Upper lobe of left lung (tissue), 6 donors: Measurements from ENCODE around the gene OPN1SW. TPM values are rescaled to one million over a fixed set of nuclear protein-coding genes. Genes with fewer than 3 reads are reported as not detected.

Experiments
- ATAC-seq, 2 donors: fragments of 200-7000 bp; cut with Tn5 transposase; one replicate each; pipeline ENCODE4 v1.9.1; 2022; ENCODE audit warnings: mild to moderate bottlenecking in 2 of 2, moderate library complexity in 2 of 2; ENCODE audit not compliant: low FRiP score in 2 of 2
- DNase-seq, 2 donors: peaks; one replicate each; pipeline ENCODE4 v3.0.0-alpha.2; 2019 to 2020
- H3K27ac ChIP-seq, 4 donors: fragments of 200-600 bp; sonication (generic); one replicate each; pipeline ENCODE4 v1.5.1; 2016 to 2019
- H3K27me3 ChIP-seq, 4 donors: fragments of 200-600 bp; sonication (generic); one replicate each; pipeline ENCODE4 v1.5.1; 2017 to 2019
- H3K36me3 ChIP-seq, 4 donors: fragments of 200-600 bp; sonication (generic); one replicate each; pipeline ENCODE4 v1.5.1; 2016 to 2019
- H3K4me1 ChIP-seq, 4 donors: fragments of 200-600 bp; sonication (generic); one replicate each; pipeline ENCODE4 v1.5.1; 2018 to 2019
- H3K4me3 ChIP-seq, 4 donors: fragments of 200-600 bp; sonication (generic); one replicate each; pipeline ENCODE4 v1.5.1; 2017 to 2019; ENCODE audit warnings: mild to moderate bottlenecking in 2 of 4, moderate library complexity in 1 of 4
- H3K9me3 ChIP-seq, 4 donors: fragments of 200-600 bp; sonication (generic); one replicate each; pipeline ENCODE4 v1.5.1; 2018 to 2019
- EP300 ChIP-seq, 4 donors: sonication (generic); formaldehyde crosslinking; IDR thresholded peaks; one replicate each; pipeline ENCODE4 v1.5.1; 2017; ENCODE audit warnings: antibody characterized with exemption in 4 of 4, control low read depth in 2 of 4
- POLR2A ChIP-seq, 4 donors: fragments of 450-650 bp; IDR thresholded peaks; one replicate each; pipeline ENCODE4 v1.5.1; 2016 to 2017; ENCODE audit warnings: antibody characterized with exemption in 4 of 4, mild to moderate bottlenecking in 2 of 4
- POLR2AphosphoS5 ChIP-seq, 2 donors: sonication (generic); formaldehyde crosslinking; IDR thresholded peaks; one replicate each; pipeline ENCODE4 v1.5.1; 2017; ENCODE audit warnings: antibody characterized with exemption in 2 of 2
- WGBS, 2 donors: methylation state at CpG; one replicate each; pipeline ENCODE4 v1.1.5; 2017 to 2018; 5-methylcytosine and 5-hydroxymethylcytosine counted together
- total RNA-seq, 6 donors: library from RNA; depleted of rRNA in 4 of 6; stranded (reverse); fragments of >200 nt in 4 of 6; gene quantifications; one replicate each; pipeline versions ENCODE4 v1.1.0 to v1.2.1, GENCODE V29; 2016 to 2021
- TF ChIP-seq, protein P1 (sequence below), 6 experiments: fragments of 450-650 bp in 4 of 6; fragments of 200-600 bp in 2 of 6; sonication (generic) in 2 of 6; IDR thresholded peaks; one replicate each; pipeline ENCODE4 v1.5.1; 2016 to 2019; ENCODE audit warnings: antibody characterized with exemption in 6 of 6
- donor health status: DM: no; HTN: no; CAD: no; lungs with moderate emphysema.
- donor health status: DM: no; HTN: yes; CAD: no; lungs with severe emphysema.

The OPN1SW gene
- total RNA-seq, 6 donors from 2014 or later, result not detected

DNA sequence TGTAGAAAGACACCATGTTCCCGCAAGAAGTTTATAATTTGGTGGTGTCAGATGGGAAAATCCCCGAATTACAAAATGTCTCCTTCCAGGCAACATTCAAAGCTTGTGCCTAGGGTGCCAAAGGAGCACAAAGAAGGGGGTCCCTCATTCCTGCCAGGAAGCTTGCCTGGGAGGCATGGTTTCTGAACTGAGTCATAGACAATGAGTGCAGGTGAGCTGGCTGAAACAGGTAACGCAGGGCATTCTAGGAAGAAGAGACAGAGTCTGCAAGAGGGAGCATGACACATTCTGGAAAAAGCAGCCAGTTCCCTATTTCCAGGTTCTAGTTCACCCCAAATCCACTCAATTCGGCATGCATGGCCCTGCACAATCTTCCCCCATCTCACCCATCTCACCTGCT, 48.4 kb downstream of the OPN1SW start:
- H3K9me3 ChIP-seq, result no peaks in the 10 kb centered on the region
- H3K4me1 ChIP-seq, result no peaks in the 10 kb centered on the region
- TF ChIP-seq, protein P1, sequence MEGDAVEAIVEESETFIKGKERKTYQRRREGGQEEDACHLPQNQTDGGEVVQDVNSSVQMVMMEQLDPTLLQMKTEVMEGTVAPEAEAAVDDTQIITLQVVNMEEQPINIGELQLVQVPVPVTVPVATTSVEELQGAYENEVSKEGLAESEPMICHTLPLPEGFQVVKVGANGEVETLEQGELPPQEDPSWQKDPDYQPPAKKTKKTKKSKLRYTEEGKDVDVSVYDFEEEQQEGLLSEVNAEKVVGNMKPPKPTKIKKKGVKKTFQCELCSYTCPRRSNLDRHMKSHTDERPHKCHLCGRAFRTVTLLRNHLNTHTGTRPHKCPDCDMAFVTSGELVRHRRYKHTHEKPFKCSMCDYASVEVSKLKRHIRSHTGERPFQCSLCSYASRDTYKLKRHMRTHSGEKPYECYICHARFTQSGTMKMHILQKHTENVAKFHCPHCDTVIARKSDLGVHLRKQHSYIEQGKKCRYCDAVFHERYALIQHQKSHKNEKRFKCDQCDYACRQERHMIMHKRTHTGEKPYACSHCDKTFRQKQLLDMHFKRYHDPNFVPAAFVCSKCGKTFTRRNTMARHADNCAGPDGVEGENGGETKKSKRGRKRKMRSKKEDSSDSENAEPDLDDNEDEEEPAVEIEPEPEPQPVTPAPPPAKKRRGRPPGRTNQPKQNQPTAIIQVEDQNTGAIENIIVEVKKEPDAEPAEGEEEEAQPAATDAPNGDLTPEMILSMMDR (IDR thresholded peaks at IDR 0.05), result no peak
- TF ChIP-seq POLR2A (IDR thresholded peaks at IDR 0.05) (no peak), POLR2AphosphoS5 (IDR thresholded peaks at IDR 0.05) (no peak), EP300 (IDR thresholded peaks at IDR 0.05) (no peak)
- no peaks in the 10 kb centered on the region for H3K36me3 ChIP-seq
- DNase-seq, result no peak
- H3K4me3 ChIP-seq, result no peak overlapping the region
- WGBS, 2 donors, result 91 to 92% methylated on average over 4 of the region's 4 CpGs
- no peak for ATAC-seq
- H3K27me3 ChIP-seq, result no peaks in the 10 kb centered on the region
- H3K27ac ChIP-seq, result no peak overlapping the region

DNA sequence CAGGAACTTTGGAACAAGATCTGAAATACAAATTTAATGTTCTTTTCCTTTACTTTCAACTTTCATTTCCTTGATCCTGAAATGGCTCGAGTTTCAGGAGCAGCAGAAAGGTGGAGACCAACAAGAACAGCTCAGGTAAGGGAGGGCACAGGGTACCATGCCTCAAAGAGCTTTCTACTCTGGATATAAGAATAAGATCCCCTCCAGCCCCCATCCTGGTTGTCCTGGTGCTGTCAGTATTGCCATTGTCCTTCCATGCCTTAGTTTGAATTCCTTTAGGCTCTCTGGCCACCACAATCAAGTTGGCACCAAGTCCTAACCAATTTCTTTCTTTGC, 48.9 kb downstream of the OPN1SW start:
- 19 to 43% methylated on average over 1 of the region's 1 CpG for WGBS, 2 donors
- Histone ChIP-seq H3K9me3 (no peaks in the 10 kb centered on the region), H3K36me3 (no peaks in the 10 kb centered on the region), H3K4me3 (no peak overlapping the region), H3K27ac (no peak overlapping the region), H3K27me3 (no peaks in the 10 kb centered on the region), H3K4me1 (no peaks in the 10 kb centered on the region)
- ATAC-seq, result no peak
- TF ChIP-seq POLR2A (IDR thresholded peaks at IDR 0.05) (no peak), POLR2AphosphoS5 (IDR thresholded peaks at IDR 0.05) (no peak), EP300 (IDR thresholded peaks at IDR 0.05) (no peak)
- TF ChIP-seq, protein P1 (IDR thresholded peaks at IDR 0.05), result no peak
- no peak for DNase-seq

DNA sequence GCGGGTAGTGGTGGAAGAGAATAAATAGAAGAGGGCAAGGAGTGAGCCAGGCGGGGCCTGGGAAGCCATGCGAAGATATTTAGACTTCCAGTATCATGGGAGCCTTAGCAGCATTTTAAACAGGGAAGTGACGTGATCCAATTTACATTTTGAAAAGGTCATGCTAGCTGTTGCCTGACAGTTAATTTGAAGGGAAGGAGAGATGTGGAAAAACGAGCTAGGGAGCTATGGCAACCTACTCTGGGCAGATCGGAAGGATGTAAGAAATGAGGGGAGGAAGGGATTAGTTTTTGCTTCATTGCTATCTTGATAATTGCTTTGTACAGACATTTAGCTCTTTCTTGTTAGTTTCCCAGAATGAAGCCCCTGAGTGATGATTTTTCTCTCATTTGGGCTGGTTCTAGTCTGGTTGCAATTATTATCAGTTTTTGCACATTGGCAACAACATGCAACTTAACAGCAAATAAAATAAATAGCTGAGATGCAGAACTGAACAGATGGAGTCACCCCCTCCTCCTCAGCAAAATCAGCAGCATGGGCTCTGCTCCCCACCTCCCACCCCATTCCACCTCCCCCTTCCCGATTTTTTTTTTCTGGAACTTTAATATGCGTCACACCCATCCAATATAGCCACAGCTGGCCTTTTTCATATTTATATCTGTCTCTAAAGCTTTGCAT, 49.4 kb downstream of the OPN1SW start:
- Histone ChIP-seq H3K9me3 (no peaks in the 10 kb centered on the region), H3K27ac (no peak overlapping the region), H3K36me3 (no peaks in the 10 kb centered on the region), H3K4me3 (no peak overlapping the region), H3K27me3 (no peaks in the 10 kb centered on the region), H3K4me1 (no peaks in the 10 kb centered on the region)
- WGBS, 2 donors, result 74 to 76% methylated on average over 8 of the region's 8 CpGs
- TF ChIP-seq, protein P1 (IDR thresholded peaks at IDR 0.05), result no peak
- TF ChIP-seq POLR2A (IDR thresholded peaks at IDR 0.05) (no peak), EP300 (IDR thresholded peaks at IDR 0.05) (no peak), POLR2AphosphoS5 (IDR thresholded peaks at IDR 0.05) (no peak)
- ATAC-seq (no peak), DNase-seq (no peak)

DNA sequence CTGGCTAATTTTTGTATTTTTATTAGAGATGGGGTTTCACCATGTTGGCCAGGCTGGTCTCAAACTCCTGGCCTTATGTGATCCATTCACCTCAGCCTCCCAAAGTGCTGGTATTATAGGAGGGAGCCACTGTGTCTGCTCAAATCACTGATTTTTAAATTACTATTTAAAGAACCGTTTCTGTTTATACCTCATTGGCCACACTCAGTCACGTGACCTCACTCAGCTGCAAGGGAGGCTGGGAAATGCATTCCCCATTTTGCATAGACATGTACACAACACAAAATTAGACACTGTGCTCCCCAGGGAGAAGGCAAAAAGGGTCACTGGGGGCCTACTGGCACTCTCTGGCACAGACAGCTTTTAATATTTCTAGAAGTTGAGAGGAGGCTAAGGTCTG, 50.1 kb downstream of the OPN1SW start:
- no peak for TF ChIP-seq EP300 (IDR thresholded peaks at IDR 0.05)
- no peak for TF ChIP-seq POLR2AphosphoS5 (IDR thresholded peaks at IDR 0.05)
- no peak for TF ChIP-seq POLR2A (IDR thresholded peaks at IDR 0.05)
- TF ChIP-seq, protein P1 (IDR thresholded peaks at IDR 0.05), result no peak
- Histone ChIP-seq H3K36me3 (no peaks in the 10 kb centered on the region), H3K4me1 (no peaks in the 10 kb centered on the region), H3K27ac (no peak overlapping the region), H3K27me3 (no peaks in the 10 kb centered on the region), H3K4me3 (no peak overlapping the region), H3K9me3 (no peaks in the 10 kb centered on the region)
- DNase-seq (no peak), ATAC-seq (no peak)
- 94% methylated on average over 2 of the region's 2 CpGs for WGBS, 2 donors

DNA sequence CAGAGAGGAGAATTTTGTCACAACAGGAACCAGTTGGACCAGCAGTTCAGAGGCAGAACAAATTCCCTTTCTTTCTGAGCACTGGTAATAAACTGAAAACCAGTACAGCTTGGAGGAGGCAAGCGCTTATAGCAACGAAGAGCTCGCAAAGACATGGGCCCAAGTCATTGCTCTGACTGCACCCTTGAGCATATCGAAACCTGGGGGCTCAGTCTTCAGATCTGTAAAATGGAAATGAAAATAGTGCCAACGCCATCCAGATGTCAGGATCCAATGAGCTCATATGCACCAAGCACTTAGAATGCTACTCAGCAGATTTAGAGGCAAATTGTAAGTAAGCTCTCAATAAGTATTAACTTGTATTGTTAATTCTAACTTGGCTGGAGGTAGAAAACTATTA, 50.9 kb downstream of the OPN1SW start:
- ATAC-seq, result no peak
- Histone ChIP-seq H3K27me3 (no peaks in the 10 kb centered on the region), H3K9me3 (no peaks in the 10 kb centered on the region), H3K27ac (no peak overlapping the region), H3K4me1 (no peaks in the 10 kb centered on the region), H3K4me3 (no peak overlapping the region), H3K36me3 (no peaks in the 10 kb centered on the region)
- no peak for DNase-seq
- 89 to 92% methylated on average over 5 of the region's 5 CpGs for WGBS, 2 donors
- TF ChIP-seq POLR2A (IDR thresholded peaks at IDR 0.05) (no peak), POLR2AphosphoS5 (IDR thresholded peaks at IDR 0.05) (no peak), EP300 (IDR thresholded peaks at IDR 0.05) (no peak)
- TF ChIP-seq, protein P1 (IDR thresholded peaks at IDR 0.05), result no peak
